H1 (cell line): ENCODE results near the gene RABGAP1. TPM values are rescaled to one million over a fixed set of nuclear protein-coding genes. Genes with fewer than 3 reads are reported as not detected.

ENCODE experiments used
- CTCF ChIA-PET: fragments of 300-600 bp; sonication (Branson Sonifier 250); formaldehyde crosslinking; loops from one replicate; lab custom pipeline; 2021; ENCODE audit not compliant: partially characterized antibody; lab: Charles Lee
- POLR2A ChIA-PET: fragments of 300-600 bp; sonication (Branson Sonifier 250); formaldehyde crosslinking; loops from one replicate; lab custom pipeline; 2021; ENCODE audit warnings: inconsistent platforms; ENCODE audit not compliant: partially characterized antibody; lab: Charles Lee
- DNase-seq, 2 experiments: peaks; one replicate each; pipeline versions ENCODE4 v3.0.0 to v3.0.0-alpha.2; 2010 to 2022; ENCODE audit warnings: low spot score in 2 of 2, low read depth in 1 of 2, mixed read lengths in 1 of 2
- FAIRE-seq: peaks from 2 replicates; lab custom pipeline; 2011; peaks lifted over from hg19 to GRCh38; lab: Jason Lieb, UNC
- H2AFZ ChIP-seq: 2 replicates; pipeline ENCODE4 v1.8.1; 2012; ENCODE audit warnings: low read length, inconsistent platforms
- H2AK5ac ChIP-seq: 2 replicates; pipeline ENCODE4 v1.6.1; 2013; ENCODE audit warnings: low read depth, low read length
- H2BK120ac ChIP-seq: replicated peaks from 2 replicates; pipeline ENCODE3; 2013; ENCODE audit warnings: low read depth, low read length, inconsistent platforms
- H2BK12ac ChIP-seq: 2 replicates; pipeline ENCODE4 v1.6.1; 2013; ENCODE audit warnings: low read depth, low read length
- H2BK15ac ChIP-seq: 2 replicates; pipeline ENCODE4 v1.6.1; 2013; ENCODE audit warnings: low read length
- H2BK20ac ChIP-seq: 2 replicates; pipeline ENCODE4 v1.6.1; 2013; ENCODE audit warnings: low read length
- H2BK5ac ChIP-seq: 2 replicates; pipeline ENCODE4 v1.6.1; 2013; ENCODE audit warnings: low read depth, low read length
- H3K14ac ChIP-seq: 2 replicates; pipeline ENCODE4 v1.6.1; 2013; ENCODE audit warnings: inconsistent platforms; ENCODE audit not compliant: insufficient read length
- H3K18ac ChIP-seq: 2 replicates; pipeline ENCODE4 v1.6.1; 2013; ENCODE audit warnings: low read length; ENCODE audit errors: extremely low read depth
- H3K23ac ChIP-seq: 2 replicates; pipeline ENCODE4 v1.6.1; 2013; ENCODE audit warnings: inconsistent platforms; ENCODE audit not compliant: insufficient read length
- H3K23me2 ChIP-seq: 2 replicates; pipeline ENCODE4 v1.6.1; 2013; ENCODE audit warnings: low read depth, low read length
- H3K27ac ChIP-seq: 2 replicates; pipeline ENCODE4 v1.6.1; 2011; ENCODE audit warnings: low read depth, low read length, inconsistent platforms
- H3K27me3 ChIP-seq, 4 experiments: replicated peaks in 1 of 4; 1 replicate in 1 of 4; 2 replicates in 3 of 4; pipeline versions ENCODE4 v1.6.1 to v1.8.1; 2011 to 2013; ENCODE audit warnings: low read length in 3 of 4, mild to moderate bottlenecking in 3 of 4, inconsistent platforms in 2 of 4, mixed read lengths in 2 of 4, moderate library complexity in 1 of 4; ENCODE audit not compliant: control insufficient read depth in 3 of 4, insufficient read depth in 3 of 4; ENCODE audit errors: extremely low read depth in 1 of 4
- H3K36me3 ChIP-seq, 4 experiments: 2 replicates each; pipeline versions ENCODE4 v1.6.1 to v1.8.1; 2011 to 2013; ENCODE audit warnings: mild to moderate bottlenecking in 4 of 4, low read length in 3 of 4, moderate library complexity in 2 of 4, control low read depth in 1 of 4, inconsistent platforms in 1 of 4; ENCODE audit not compliant: insufficient read depth in 4 of 4, control insufficient read depth in 2 of 4
- H3K4ac ChIP-seq: replicated peaks from 2 replicates; pipeline ENCODE3; 2013; ENCODE audit warnings: low read length, low read depth, mixed read lengths, inconsistent platforms; ENCODE audit not compliant: insufficient read length
- H3K4me1 ChIP-seq, 4 experiments: replicated peaks in 1 of 4; 1 replicate in 1 of 4; 2 replicates in 3 of 4; pipeline versions ENCODE4 v1.6.1 to v1.8.1; 2011 to 2013; ENCODE audit warnings: low read length in 3 of 4, inconsistent platforms in 2 of 4, mixed read lengths in 1 of 4; ENCODE audit not compliant: insufficient read depth in 4 of 4, control insufficient read depth in 3 of 4
- H3K4me2 ChIP-seq, 2 experiments: 2 replicates each; pipeline versions ENCODE4 v1.6.1 to v1.8.1; 2011 to 2013; ENCODE audit warnings: low read depth in 2 of 2, low read length in 2 of 2, control low read depth in 1 of 2, inconsistent platforms in 1 of 2, mild to moderate bottlenecking in 1 of 2; ENCODE audit not compliant: insufficient read depth in 1 of 2
- H3K4me3 ChIP-seq, 4 experiments: fragments of 200-600, 300-600 bp in 1 of 4; sonication (generic), shearing (Covaris generic), sonication (Bioruptor Twin) in 1 of 4; 2 replicates each; pipeline versions ENCODE4 v1.5.1 to v1.8.1; 2011 to 2016; ENCODE audit warnings: low read length in 4 of 4, low read depth in 3 of 4, control low read depth in 2 of 4, inconsistent platforms in 2 of 4, mild to moderate bottlenecking in 2 of 4, mixed read lengths in 1 of 4, moderate library complexity in 1 of 4; ENCODE audit not compliant: insufficient read depth in 2 of 4; ENCODE audit errors: extremely low read depth in 1 of 4
- H3K56ac ChIP-seq: replicated peaks from 2 replicates; pipeline ENCODE3; 2013; ENCODE audit warnings: low read depth, mild to moderate bottlenecking, mixed read lengths, low read length, inconsistent platforms; ENCODE audit not compliant: insufficient read length
- H3K79me1 ChIP-seq: 2 replicates; pipeline ENCODE4 v1.6.1; 2013; ENCODE audit warnings: low read depth, low read length, control low read depth
- H3K79me2 ChIP-seq, 2 experiments: 2 replicates each; pipeline versions ENCODE4 v1.6.1 to v1.8.1; 2012 to 2013; ENCODE audit warnings: low read length in 2 of 2, mild to moderate bottlenecking in 2 of 2, inconsistent platforms in 1 of 2; ENCODE audit not compliant: insufficient read depth in 2 of 2, control insufficient read depth in 1 of 2
- H3K9ac ChIP-seq, 4 experiments: replicated peaks in 1 of 4; 1 replicate in 1 of 4; 2 replicates in 3 of 4; pipeline versions ENCODE4 v1.6.1 to v1.8.1; 2011 to 2013; ENCODE audit warnings: low read depth in 3 of 4, low read length in 3 of 4, control low read depth in 2 of 4, mild to moderate bottlenecking in 2 of 4, moderate library complexity in 2 of 4, inconsistent platforms in 1 of 4; ENCODE audit errors: extremely low read depth in 1 of 4
- H3K9me3 ChIP-seq, 2 experiments: 2 replicates each; pipeline versions ENCODE4 v1.6.1 to v1.8.1; 2012 to 2013; ENCODE audit warnings: mild to moderate bottlenecking in 2 of 2, moderate library complexity in 2 of 2, control low read depth in 1 of 2, inconsistent platforms in 1 of 2, low read depth in 1 of 2, low read length in 1 of 2, mixed read lengths in 1 of 2; ENCODE audit not compliant: insufficient read depth in 2 of 2
- H4K20me1 ChIP-seq, 2 experiments: replicated peaks in 1 of 2; 2 replicates each; pipeline versions ENCODE3 to v1.8.1; 2011 to 2013; ENCODE audit warnings: inconsistent platforms in 2 of 2, low read length in 2 of 2, mild to moderate bottlenecking in 1 of 2; ENCODE audit not compliant: insufficient read depth in 2 of 2, control insufficient read depth in 1 of 2
- H4K5ac ChIP-seq: 2 replicates; pipeline ENCODE4 v1.6.1; 2013; ENCODE audit warnings: low read length, low read depth, mixed read lengths, inconsistent platforms; ENCODE audit not compliant: insufficient read length
- H4K8ac ChIP-seq: 2 replicates; pipeline ENCODE4 v1.8.0; 2013; ENCODE audit warnings: mild to moderate bottlenecking, moderate library complexity, low read length, inconsistent platforms; ENCODE audit not compliant: insufficient read depth; ENCODE audit errors: extremely low read depth
- H4K91ac ChIP-seq: replicated peaks from 2 replicates; pipeline ENCODE3; 2013; ENCODE audit warnings: low read length, mixed read lengths, inconsistent platforms; ENCODE audit not compliant: insufficient read length
- EGR1 ChIP-seq: IDR thresholded peaks from 2 replicates; pipeline ENCODE4 v1.6.1; 2011; ENCODE audit warnings: low read depth, low read length, borderline replicate concordance
- JUN ChIP-seq: IDR thresholded peaks from 2 replicates; pipeline ENCODE4 v1.6.1; 2011; ENCODE audit warnings: low read depth, mild to moderate bottlenecking, improper control_type of control experiment, low read length
- TCF12 ChIP-seq: IDR thresholded peaks from 2 replicates; pipeline ENCODE4 v1.6.1; 2011; ENCODE audit warnings: low read depth, mild to moderate bottlenecking, low read length
- WGBS, 2 experiments: shearing (Covaris generic) in 1 of 2; methylation state at CpG; one replicate each; pipeline versions ENCODE4 v1.1.6 to v1.1.7; 2013 to 2015; ENCODE audit warnings: low lambda C conversion rate in 2 of 2, mixed read lengths in 2 of 2, inconsistent platforms in 1 of 2, low coverage in 1 of 2, missing lambda C conversion rate in 1 of 2; ENCODE audit not compliant: insufficient replicate concordance in 2 of 2, insufficient coverage in 1 of 2, insufficient read length in 1 of 2; ENCODE audit errors: extremely low coverage in 1 of 2, missing lambda C conversion rate in 1 of 2; 5-methylcytosine and 5-hydroxymethylcytosine counted together
- polyA plus RNA-seq, 7 experiments: library from polyadenylated mRNA; depleted of rRNA in 3 of 7; stranded (reverse) in 5 of 7; unstranded in 2 of 7; fragments of >200 nt in 5 of 7; fragments of 200-250 nt in 2 of 7; gene quantifications; 1 replicate in 5 of 7; 2 replicates in 1 of 7; 4 replicates in 1 of 7; pipeline versions ENCODE4 v1.2.1 to v1.2.3, GENCODE V29; 2011 to 2013; ENCODE audit warnings: missing spikeins in 2 of 7, mixed read lengths in 2 of 7
- total RNA-seq: library from RNA; stranded (reverse); fragmentation: NEBNext Ultra II Directional; extraction: Animal tissue kit (Norgen Biotek cat#: 25700); gene quantifications from 2 replicates; pipeline ENCODE4 v1.2.1, GENCODE V29; 2021

RABGAP1 gene
- total and polyA plus RNA-seq, 2 of the 8 experiments (the other 6 are each of a cell fraction or from before 2014, with no cell fraction given), result 15.7 to 38.3 TPM

- Histone ChIP-seq H3K27me3 (no peaks in the 10 kb centered on the region), H3K4me3 (no peak overlapping the region), H3K27ac (no peak overlapping the region), H2BK15ac (no peak overlapping the region), H4K20me1 (no peaks in the 10 kb centered on the region), H2AFZ (no peak overlapping the region), H2AK5ac (no peak overlapping the region), H3K4me1 (peaks cover 0 to 2% (median 0%) of the 10 kb centered on the region in 4 experiments; a peak in 1 of 7 replicates), H3K23me2 (no peaks in the 10 kb centered on the region), H2BK5ac (no peak overlapping the region), H2BK20ac (no peak overlapping the region), H3K4ac (no peak overlapping the region), H3K56ac (no peak overlapping the region), H4K91ac (no peak overlapping the region), H2BK120ac (no peak overlapping the region), H3K36me3 (peaks cover 0 to 14% (median 3%) of the 10 kb centered on the region in 4 experiments; a peak in 3 of 8 replicates), H3K9me3 (no peaks in the 10 kb centered on the region; a peak in 1 of 4 replicates), H3K9ac (no peak overlapping the region), H3K79me2 (no peaks in the 10 kb centered on the region), H3K79me1 (no peaks in the 10 kb centered on the region), H3K23ac (no peak overlapping the region), H4K5ac (no peak overlapping the region), H2BK12ac (no peak overlapping the region), H4K8ac (no peak overlapping the region), H3K18ac (no peak overlapping the region), H3K4me2 (no peak overlapping the region), H3K14ac (no peak overlapping the region)
- ChIA-PET POLR2A (interaction anchor here (1.0 kb wide), 1 partner anchor 22 kb away, joined by 3 read pairs; no protein-coding TSS in a partner anchor), CTCF (no interaction called here)
- 87% methylated on average over 1 of the region's 1 CpG; no CpG with 5 or more reads in 1 of the 2 experiments for WGBS, 2 experiments
- DNase-seq, result no peak
- no peak for FAIRE-seq
- TF ChIP-seq JUN, result no peak
- TF ChIP-seq EGR1, result no peak
- TF ChIP-seq TCF12, result no peak
Observed at GRCh38 chr9:123058834-123059233, 118.0 kb downstream of the RABGAP1 start.
